ENCODE data around the gene APLP2.

Gene APLP2

GRCh38 chr11:130121445-130121978 is 51.8 kb downstream of the APLP2 start:
- peak; percentile 37 for DNase-seq

GRCh38 chr11:130122141-130122575 is 52.5 kb downstream of the APLP2 start:
- peak; percentile 70 for DNase-seq

GRCh38 chr11:130123414-130124040 is 53.8 kb downstream of the APLP2 start:
- no peak for DNase-seq

- no peak for DNase-seq
These were observed 54.4 kb downstream of the APLP2 start for GRCh38 chr11:130124096-130124495.

GRCh38 chr11:130125638-130126037 is 55.9 kb downstream of the APLP2 start:
- no peak for DNase-seq

- DNase-seq, result no peak
These were observed 56.8 kb downstream of the APLP2 start for GRCh38 chr11:130126516-130126915.

- no peak for DNase-seq
These were observed 57.8 kb downstream of the APLP2 start for GRCh38 chr11:130127509-130127908.

GRCh38 chr11:130128626-130129025 is 58.9 kb downstream of the APLP2 start:
- no peak for DNase-seq

- no peak for DNase-seq
These were observed 60.2 kb downstream of the APLP2 start for GRCh38 chr11:130129922-130130321.

- peak; percentile 47 for DNase-seq
These were observed 62.5 kb downstream of the APLP2 start for GRCh38 chr11:130131961-130132850.

GRCh38 chr11:130133716-130134115 is 64.0 kb downstream of the APLP2 start:
- no peak for DNase-seq

- no peak for DNase-seq
These were observed 66.4 kb downstream of the APLP2 start for GRCh38 chr11:130136107-130136506.

GRCh38 chr11:130137999-130138398 is 68.3 kb downstream of the APLP2 start:
- DNase-seq, result peak; percentile 23

- no peak for DNase-seq
These were observed 69.7 kb downstream of the APLP2 start for GRCh38 chr11:130139401-130139800.

- DNase-seq, result no peak
These were observed 72.1 kb downstream of the APLP2 start for GRCh38 chr11:130141561-130142341.

GRCh38 chr11:130144141-130144540 is 74.4 kb downstream of the APLP2 start:
- DNase-seq, result no peak

- no peak for DNase-seq
These were observed 75.2 kb downstream of the APLP2 start for GRCh38 chr11:130144861-130145281.

- no peak for DNase-seq
These were observed 75.7 kb downstream of the APLP2 start for GRCh38 chr11:130145311-130145812.

GRCh38 chr11:130145975-130146776 is 76.5 kb downstream of the APLP2 start:
- DNase-seq, result no peak

GRCh38 chr11:130146796-130147195 is 77.1 kb downstream of the APLP2 start:
- no peak for DNase-seq

- DNase-seq, result no peak
These were observed 79.2 kb downstream of the APLP2 start for GRCh38 chr11:130148796-130149326.

GRCh38 chr11:130150790-130151189 is 81.1 kb downstream of the APLP2 start:
- no peak for DNase-seq

All from stimulated activated CD4-positive, alpha-beta T cell treated with anti-CD3 and anti-CD28 coated beads, Interleukin-1b, Interleukin-23, amount 100 ng/mL, for 48 hours (primary cell).